Sigmoid colon (tissue), 4 donors: ENCODE data around the gene ARHGEF19.

Experiments used
- EP300 ChIP-seq, 4 donors: sonication (generic); formaldehyde crosslinking; IDR thresholded peaks; one replicate each; pipeline ENCODE4 v1.6.1; 2017; ENCODE audit warnings: antibody characterized with exemption in 4 of 4
- POLR2A ChIP-seq, 2 donors: fragments of 450-650 bp; IDR thresholded peaks; one replicate each; pipeline ENCODE4 v1.6.1; 2016; ENCODE audit warnings: antibody characterized with exemption in 2 of 2, mild to moderate bottlenecking in 2 of 2, moderate library complexity in 2 of 2
- POLR2AphosphoS5 ChIP-seq, 4 donors: sonication (generic); formaldehyde crosslinking; IDR thresholded peaks; one replicate each; pipeline ENCODE4 v1.6.1; 2017; ENCODE audit warnings: antibody characterized with exemption in 4 of 4
- TF ChIP-seq, protein P1 (sequence below), 4 experiments: fragments of 450-650 bp in 3 of 4; fragments of 200-600 bp in 1 of 4; IDR thresholded peaks; one replicate each; pipeline ENCODE4 v1.5.1; 2016 to 2019; ENCODE audit warnings: antibody characterized with exemption in 4 of 4, mild to moderate bottlenecking in 3 of 4, moderate library complexity in 2 of 4

DNA sequence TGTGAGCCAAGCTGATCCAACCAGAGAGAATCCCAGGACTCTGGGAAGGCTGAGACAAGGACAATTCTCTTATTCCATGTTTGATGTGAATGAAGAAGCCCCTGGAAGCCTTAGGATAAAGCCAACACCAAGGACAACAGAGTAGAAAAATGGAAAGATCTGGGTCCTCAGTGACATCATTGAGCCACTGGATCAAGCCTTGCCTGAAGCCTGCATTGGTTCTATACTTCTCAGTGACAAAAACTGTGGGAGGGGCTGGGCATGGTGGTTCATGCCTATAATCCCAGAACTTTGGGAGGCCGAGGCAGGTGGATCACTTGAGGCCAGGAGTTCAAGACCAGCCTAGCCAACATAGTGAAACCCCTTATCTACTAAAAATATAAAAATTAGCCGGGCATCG lies 15.6 kb downstream of the ARHGEF19 start:
- TF ChIP-seq, protein P1, sequence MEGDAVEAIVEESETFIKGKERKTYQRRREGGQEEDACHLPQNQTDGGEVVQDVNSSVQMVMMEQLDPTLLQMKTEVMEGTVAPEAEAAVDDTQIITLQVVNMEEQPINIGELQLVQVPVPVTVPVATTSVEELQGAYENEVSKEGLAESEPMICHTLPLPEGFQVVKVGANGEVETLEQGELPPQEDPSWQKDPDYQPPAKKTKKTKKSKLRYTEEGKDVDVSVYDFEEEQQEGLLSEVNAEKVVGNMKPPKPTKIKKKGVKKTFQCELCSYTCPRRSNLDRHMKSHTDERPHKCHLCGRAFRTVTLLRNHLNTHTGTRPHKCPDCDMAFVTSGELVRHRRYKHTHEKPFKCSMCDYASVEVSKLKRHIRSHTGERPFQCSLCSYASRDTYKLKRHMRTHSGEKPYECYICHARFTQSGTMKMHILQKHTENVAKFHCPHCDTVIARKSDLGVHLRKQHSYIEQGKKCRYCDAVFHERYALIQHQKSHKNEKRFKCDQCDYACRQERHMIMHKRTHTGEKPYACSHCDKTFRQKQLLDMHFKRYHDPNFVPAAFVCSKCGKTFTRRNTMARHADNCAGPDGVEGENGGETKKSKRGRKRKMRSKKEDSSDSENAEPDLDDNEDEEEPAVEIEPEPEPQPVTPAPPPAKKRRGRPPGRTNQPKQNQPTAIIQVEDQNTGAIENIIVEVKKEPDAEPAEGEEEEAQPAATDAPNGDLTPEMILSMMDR (IDR thresholded peaks at IDR 0.05): no peak
- TF ChIP-seq POLR2A (IDR thresholded peaks at IDR 0.05) (no peak), POLR2AphosphoS5 (IDR thresholded peaks at IDR 0.05) (no peak), EP300 (IDR thresholded peaks at IDR 0.05) (no peak)
